Measurements from ENCODE around the gene RNF150. TPM values are rescaled to one million over a fixed set of nuclear protein-coding genes. Genes with fewer than 3 reads are reported as not detected.

The RNF150 gene
- total RNA-seq, 1 experiment from 2014 or later, result 1.3 TPM

GRCh38 chr4:140989944-140990343 lies 143.3 kb downstream of the RNF150 start:
- no TSS peak for BruUV-seq (replicated peaks)
- POLR2A ChIA-PET, result no interaction called here
- TF ChIP-seq CTCF (IDR thresholded peaks at IDR 0.05), result no peak
- TF ChIP-seq REST (IDR thresholded peaks at IDR 0.05; ENCODE audit: insufficient read depth in 1 of 2, low read depth in 2 of 2, low read length in 1 of 2), result no peak
- TF ChIP-seq SIN3A (IDR thresholded peaks at IDR 0.05; ENCODE audit: borderline replicate concordance, insufficient read depth, low read depth, low read length), result no peak
- no peak for TF ChIP-seq TCF7L2 (IDR thresholded peaks at IDR 0.05; ENCODE audit: low read depth, low read length)
- TF ChIP-seq POLR2AphosphoS5 (IDR thresholded peaks at IDR 0.05; ENCODE audit: low read depth, low read length), result no peak
- in situ Hi-C loops (cut with HindIII; ENCODE audit: low pct_unique_long_range_greater_than_20kb, low sequenced_read_pairs) (no loop called here), intact Hi-C loops (cut with micrococcal nuclease; ENCODE audit: unreplicated experiment) (no loop called here)
- Histone ChIP-seq H3K4me3 (ENCODE audit: low read depth in 2 of 2, low read length in 2 of 2) (no peak overlapping the region), H3K27ac (ENCODE audit: low read length) (no peak overlapping the region), H3K36me3 (ENCODE audit: control insufficient read depth, insufficient read depth, low read length) (no peaks in the 10 kb centered on the region), H3K4me1 (ENCODE audit: control insufficient read depth, insufficient read depth, low read length) (no peaks in the 10 kb centered on the region), H3K27me3 (ENCODE audit: control insufficient read depth, insufficient read depth, low read length) (no peaks in the 10 kb centered on the region), H3K9me3 (ENCODE audit: control insufficient read depth, insufficient read depth, low read depth, low read length) (no peaks in the 10 kb centered on the region)
- CTCF ChIA-PET, result no interaction called here
- DNase-seq (ENCODE audit: low read depth, low spot score) (no peak), ATAC-seq (no peak)

GRCh38 chr4:140986045-140986444 lies 147.2 kb downstream of the RNF150 start:
- TF ChIP-seq TCF7L2 (IDR thresholded peaks at IDR 0.05; ENCODE audit: low read depth, low read length), result no peak
- TF ChIP-seq REST (IDR thresholded peaks at IDR 0.05; ENCODE audit: insufficient read depth in 1 of 2, low read depth in 2 of 2, low read length in 1 of 2), result no peak
- no peak for TF ChIP-seq SIN3A (IDR thresholded peaks at IDR 0.05; ENCODE audit: borderline replicate concordance, insufficient read depth, low read depth, low read length)
- TF ChIP-seq POLR2AphosphoS5 (IDR thresholded peaks at IDR 0.05; ENCODE audit: low read depth, low read length), result no peak
- no peak for TF ChIP-seq CTCF (IDR thresholded peaks at IDR 0.05)
- no peaks in the 10 kb centered on the region for H3K27me3 ChIP-seq (ENCODE audit: control insufficient read depth, insufficient read depth, low read length)
- no peak overlapping the region for H3K4me3 ChIP-seq (ENCODE audit: low read depth in 2 of 2, low read length in 2 of 2)
- no peak overlapping the region for H3K27ac ChIP-seq (ENCODE audit: low read length)
- H3K9me3 ChIP-seq (ENCODE audit: control insufficient read depth, insufficient read depth, low read depth, low read length), result no peaks in the 10 kb centered on the region
- H3K36me3 ChIP-seq (ENCODE audit: control insufficient read depth, insufficient read depth, low read length), result no peaks in the 10 kb centered on the region
- CTCF ChIA-PET, result no interaction called here
- H3K4me1 ChIP-seq (ENCODE audit: control insufficient read depth, insufficient read depth, low read length), result no peaks in the 10 kb centered on the region
- POLR2A ChIA-PET, result no interaction called here
- BruUV-seq (replicated peaks), result no TSS peak
- intact Hi-C loops (cut with micrococcal nuclease; ENCODE audit: unreplicated experiment) (no loop called here), in situ Hi-C loops (cut with HindIII; ENCODE audit: low pct_unique_long_range_greater_than_20kb, low sequenced_read_pairs) (no loop called here)
- DNase-seq (ENCODE audit: low read depth, low spot score), result no peak
- ATAC-seq, result no peak
